Measurements from ENCODE around the gene OR4E1. TPM values are rescaled to one million over a fixed set of nuclear protein-coding genes. Genes with fewer than 3 reads are reported as not detected.

OR4E1 gene
- total RNA-seq (2014; rRNA removed) (not detected in 2 replicates), Bru-seq, nascent RNA (not detected), BruChase-seq, experiment 1, labeled RNA remaining after a 6-hour chase (not detected), BruChase-seq, experiment 2, labeled RNA remaining after a 2-hour chase (not detected)
- long read RNA-seq: 0 reads

DNA sequence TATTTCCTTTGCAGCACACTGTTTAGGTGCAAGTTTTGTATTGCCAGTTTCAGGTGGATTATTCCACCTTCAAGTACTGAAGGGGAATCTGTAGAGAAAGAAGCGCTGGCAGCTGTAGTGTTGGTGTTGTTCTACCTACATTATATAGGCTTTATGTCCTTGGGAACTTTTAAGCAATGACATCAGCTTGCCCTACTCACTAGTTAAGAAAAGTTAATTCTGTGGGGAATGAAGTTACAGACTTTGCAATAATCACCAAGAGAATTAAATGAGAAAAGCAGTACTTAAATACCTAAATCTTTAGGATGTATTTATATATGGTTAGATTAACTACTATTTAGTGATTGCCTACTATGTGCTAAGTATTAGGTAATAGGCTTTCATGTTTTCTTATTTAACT, at the start of gene OR4E1:
Gene OR4E1, minus strand, starts transcription at position 101 of the 400 bp plus-strand sequence. CDS start 2,883 bp downstream, outside the sequence.
- no peak within 1 kb of the TSS for H3K27ac ChIP-seq (ENCODE audit: low read length)
- no TSS peak for BruUV-seq (replicated peaks)
- ATAC-seq (no peak), DNase-seq (no peak)
- CTCF ChIA-PET: no interaction called here
- no peaks in the 10 kb centered on the region for H3K79me2 ChIP-seq (ENCODE audit: low read length)
- POLR2A ChIA-PET (ENCODE audit: unreplicated experiment): no interaction called here
- H3K4me3 ChIP-seq (ENCODE audit: low read length): no peak within 1 kb of the TSS
- no peak within 1 kb of the TSS for H3K9ac ChIP-seq (ENCODE audit: low read length)
- 0 out of 2 replicates have a peak, but pooled peaks cover 4% of the 10 kb centered on the region for H3K4me1 ChIP-seq (ENCODE audit: insufficient read depth, low read length)
- H3F3A ChIP-seq (ENCODE audit: low read length, unreplicated experiment): no peaks in the 10 kb centered on the region
- no peaks in the 10 kb centered on the region for H3K36me3 ChIP-seq (ENCODE audit: low read depth, low read length)
- intact Hi-C loops (cut with micrococcal nuclease): no loop called here
- no peaks in the 10 kb centered on the region for H3K9me2 ChIP-seq (replicated peaks; ENCODE audit: low read length)
- H3K9me3 ChIP-seq (ENCODE audit: low read length): no peaks in the 10 kb centered on the region
- H4K20me1 ChIP-seq (ENCODE audit: low read length): no peaks in the 10 kb centered on the region
- no peak for TF ChIP-seq CTCF (conservative IDR thresholded peaks at IDR 0.05; ENCODE audit: low read depth, low read length)
- TF ChIP-seq EZH2phosphoT487 (IDR thresholded peaks at IDR 0.05; ENCODE audit: borderline replicate concordance, low read length): no peak
- no peak within 1 kb of the TSS for H2AFZ ChIP-seq (ENCODE audit: low read length)
- no peak within 1 kb of the TSS for H3K4me2 ChIP-seq (ENCODE audit: low read length)
- H3K27me3 ChIP-seq (ENCODE audit: low read length): peaks cover 53% of the 10 kb centered on the region

DNA sequence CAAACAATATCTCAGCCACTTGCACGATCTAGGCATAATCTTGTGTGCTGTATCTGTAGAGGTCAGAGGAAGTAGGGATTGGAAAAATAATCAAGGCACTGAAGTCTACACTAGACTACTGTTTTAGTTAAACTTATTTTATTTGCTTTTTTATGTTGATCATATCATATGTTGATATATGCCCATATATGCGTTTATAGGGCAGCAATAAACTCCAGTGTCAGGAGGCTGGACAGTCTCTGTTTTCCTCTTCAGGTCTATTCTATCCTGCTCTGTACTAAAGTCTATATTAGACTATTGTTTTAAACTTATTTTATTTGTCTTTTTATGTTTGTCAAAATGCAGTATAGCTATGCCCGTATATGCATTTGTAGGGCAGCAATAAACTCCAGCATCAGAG, 47.9 kb upstream of the OR4E1 start:
- TF ChIP-seq CTCF (conservative IDR thresholded peaks at IDR 0.05; ENCODE audit: low read depth, low read length) (no peak), EZH2 (IDR thresholded peaks at IDR 0.05; ENCODE audit: low read length, unreplicated experiment) (no peak), EZH2phosphoT487 (IDR thresholded peaks at IDR 0.05; ENCODE audit: borderline replicate concordance, low read length) (no peak)
- no peaks in the 10 kb centered on the region for H3K36me3 ChIP-seq (ENCODE audit: low read depth, low read length)
- no peak overlapping the region for H3K4me2 ChIP-seq (ENCODE audit: low read length)
- DNase-seq (no peak), ATAC-seq (no peak)
- peaks cover 72% of the 10 kb centered on the region for H3K27me3 ChIP-seq (ENCODE audit: low read length)
- POLR2A ChIA-PET (ENCODE audit: unreplicated experiment): no interaction called here
- H4K20me1 ChIP-seq (ENCODE audit: low read length): no peaks in the 10 kb centered on the region
- CTCF ChIA-PET: interaction anchor here (0.5 kb wide), 1 partner anchor 11 kb away, joined by 3 read pairs; no protein-coding TSS in a partner anchor
- intact Hi-C loops (cut with micrococcal nuclease): no loop called here
- no peak overlapping the region for H3K4me3 ChIP-seq (ENCODE audit: low read length)
- H3K79me2 ChIP-seq (ENCODE audit: low read length): no peaks in the 10 kb centered on the region
- H3K9me2 ChIP-seq (replicated peaks; ENCODE audit: low read length): no peaks in the 10 kb centered on the region
- H3K4me1 ChIP-seq (ENCODE audit: insufficient read depth, low read length): no peaks in the 10 kb centered on the region
- no TSS peak for BruUV-seq (replicated peaks)
- no peaks in the 10 kb centered on the region for H3K9me3 ChIP-seq (ENCODE audit: low read length)
- H3K27ac ChIP-seq (ENCODE audit: low read length): no peak overlapping the region
- H3K9ac ChIP-seq (ENCODE audit: low read length): no peak overlapping the region
- H3F3A ChIP-seq (ENCODE audit: low read length, unreplicated experiment): no peaks in the 10 kb centered on the region
- H2AFZ ChIP-seq (ENCODE audit: low read length): no peak overlapping the region

DNA sequence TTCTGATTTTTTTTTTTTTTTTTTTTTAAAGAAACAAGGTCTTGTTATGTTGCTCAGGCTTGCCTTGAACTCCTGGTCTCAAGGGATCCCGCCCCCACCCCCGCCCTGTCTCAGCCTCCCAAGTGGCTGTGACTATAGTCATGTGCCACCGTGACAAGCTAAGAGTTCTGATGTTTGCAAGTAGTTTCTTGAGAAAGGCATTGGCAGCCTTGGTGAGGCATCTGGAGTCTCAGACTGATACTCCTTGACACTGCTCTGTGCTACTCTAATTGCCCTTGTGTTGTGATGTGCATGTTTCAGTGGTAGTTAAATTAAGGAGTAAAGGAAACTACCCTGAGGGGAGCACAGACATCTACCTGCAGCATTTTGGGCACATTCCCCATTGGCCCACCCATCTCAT, 46.2 kb upstream of the OR4E1 start:
- intact Hi-C loops (cut with micrococcal nuclease): no loop called here
- ATAC-seq (no peak), DNase-seq (no peak)
- Histone ChIP-seq H3F3A (ENCODE audit: low read length, unreplicated experiment) (no peaks in the 10 kb centered on the region), H3K4me2 (ENCODE audit: low read length) (no peak overlapping the region), H3K9ac (ENCODE audit: low read length) (no peak overlapping the region), H2AFZ (ENCODE audit: low read length) (no peak overlapping the region), H3K4me1 (ENCODE audit: insufficient read depth, low read length) (no peaks in the 10 kb centered on the region), H3K9me2 (replicated peaks; ENCODE audit: low read length) (no peaks in the 10 kb centered on the region), H3K79me2 (ENCODE audit: low read length) (no peaks in the 10 kb centered on the region), H3K27me3 (ENCODE audit: low read length) (peaks cover 76% of the 10 kb centered on the region), H3K27ac (ENCODE audit: low read length) (no peak overlapping the region), H3K4me3 (ENCODE audit: low read length) (no peak overlapping the region), H3K36me3 (ENCODE audit: low read depth, low read length) (no peaks in the 10 kb centered on the region), H3K9me3 (ENCODE audit: low read length) (no peaks in the 10 kb centered on the region), H4K20me1 (ENCODE audit: low read length) (no peaks in the 10 kb centered on the region)
- no TSS peak for BruUV-seq (replicated peaks)
- TF ChIP-seq CTCF (conservative IDR thresholded peaks at IDR 0.05; ENCODE audit: low read depth, low read length): no peak
- TF ChIP-seq EZH2phosphoT487 (IDR thresholded peaks at IDR 0.05; ENCODE audit: borderline replicate concordance, low read length): no peak
- TF ChIP-seq EZH2 (IDR thresholded peaks at IDR 0.05; ENCODE audit: low read length, unreplicated experiment): no peak
- ChIA-PET CTCF (no interaction called here), POLR2A (ENCODE audit: unreplicated experiment) (no interaction called here)

Measured in PC-3 (cell line).